BLaER1 treated with 17β-estradiol and CSF1 and Interleukin-3, amounts not matched to agents 10 nM and 100 nM (cell line): ENCODE measurements around the gene LBX2.

Experiments used
- H3K27ac ChIP-seq, 11 experiments: shearing (Covaris generic); formaldehyde crosslinking; 2 replicates each; pipeline ENCODE4 v1.8.1; 2022
- H3K27me3 ChIP-seq, 11 experiments: shearing (Covaris generic); formaldehyde crosslinking; 2 replicates each; pipeline ENCODE4 v1.8.1; 2022
- H3K36me3 ChIP-seq, 11 experiments: shearing (Covaris generic); formaldehyde crosslinking; 2 replicates each; pipeline ENCODE4 v1.8.1; 2022
- H3K4me1 ChIP-seq, 10 experiments: shearing (Covaris generic); formaldehyde crosslinking; 2 replicates each; pipeline ENCODE4 v1.8.1; 2022
- H3K4me2 ChIP-seq, 11 experiments: shearing (Covaris generic); formaldehyde crosslinking; 2 replicates each; pipeline ENCODE4 v1.8.1; 2022
- H3K4me3 ChIP-seq, 10 experiments: shearing (Covaris generic); formaldehyde crosslinking; 2 replicates each; pipeline ENCODE4 v1.8.1; 2022
- H3K9ac ChIP-seq, 11 experiments: shearing (Covaris generic); formaldehyde crosslinking; 2 replicates each; pipeline ENCODE4 v1.8.1; 2022
- H3K9me3 ChIP-seq, 11 experiments: shearing (Covaris generic); formaldehyde crosslinking; replicated peaks in 1 of 11; 2 replicates each; pipeline ENCODE4 v1.8.1; 2022
- H4K20me1 ChIP-seq, 11 experiments: shearing (Covaris generic); formaldehyde crosslinking; 2 replicates each; pipeline ENCODE4 v1.8.1; 2022
- Cebpa-rat ChIP-seq, 11 experiments: shearing (Covaris generic); IDR thresholded peaks; 2 replicates each; pipeline ENCODE4 v1.8.1; 2022

The LBX2 gene

DNA sequence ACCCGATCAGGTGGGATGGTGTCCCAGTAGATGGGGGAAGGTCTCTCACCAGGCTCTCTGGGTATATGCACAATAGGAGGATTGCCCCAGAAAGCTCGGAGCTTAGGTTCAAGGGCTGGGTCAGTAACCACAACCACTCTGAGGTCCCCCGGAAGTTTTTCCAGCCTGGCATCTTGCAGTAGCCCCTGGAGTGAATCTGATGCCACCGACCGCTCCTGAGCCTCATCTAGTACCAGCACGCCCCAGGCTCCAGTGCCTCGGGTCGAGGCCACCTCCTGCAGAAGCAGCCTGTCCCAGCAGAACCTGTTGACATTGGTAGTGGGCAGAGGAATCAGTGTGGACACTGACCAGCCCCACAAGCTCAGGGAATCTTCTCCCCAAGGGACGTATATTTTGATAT lies 24.6 kb upstream of the LBX2 start:
- no peak overlapping the region for H3K4me2 ChIP-seq
- no peak for TF ChIP-seq Cebpa-rat (IDR thresholded peaks at IDR 0.05)
- peaks cover 24 to 38% (median 34%) of the 10 kb centered on the region in 11 experiments for H3K36me3 ChIP-seq
- H3K4me1 ChIP-seq: peaks cover 9 to 39% (median 30%) of the 10 kb centered on the region in 10 experiments
- H3K27ac ChIP-seq: no peak overlapping the region
- no peak overlapping the region for H3K4me3 ChIP-seq
- peaks cover 13 to 30% (median 22%) of the 10 kb centered on the region in 11 experiments; a peak in 21 of 22 replicates for H3K27me3 ChIP-seq
- no peak overlapping the region for H3K9ac ChIP-seq
- H4K20me1 ChIP-seq: peaks cover 0 to 22% (median 10%) of the 10 kb centered on the region in 11 experiments; a peak in 10 of 22 replicates
- H3K9me3 ChIP-seq: 0 out of 22 replicates have a peak, but pooled peaks cover 0 to 6% (median 0%) of the 10 kb centered on the region in 11 experiments

DNA sequence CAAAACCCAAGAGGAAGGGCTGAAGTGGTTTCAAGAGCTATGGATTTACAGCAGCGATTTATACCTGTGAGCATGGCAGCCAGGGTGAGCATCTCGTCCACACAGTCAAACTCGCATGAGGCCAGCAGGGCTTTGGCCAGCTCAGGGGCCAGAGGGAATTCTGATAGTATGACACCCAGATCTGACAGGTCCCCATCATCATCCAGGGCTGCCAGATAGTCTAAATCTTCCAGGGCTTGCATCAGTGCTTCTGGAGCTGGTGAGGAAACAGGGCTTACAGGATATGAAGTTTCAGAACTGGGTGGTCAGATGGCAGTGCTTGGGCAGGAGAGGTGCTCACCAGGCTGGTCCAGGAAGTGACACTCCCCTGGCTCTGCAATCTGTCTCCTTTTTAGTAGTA lies 23.1 kb upstream of the LBX2 start:
- peak overlapping the region in 2 of 11 experiments; percentile 2 to 12; a peak in 1 of 22 replicates for H3K4me2 ChIP-seq
- no peak overlapping the region for H3K27ac ChIP-seq
- H3K9me3 ChIP-seq: 0 out of 22 replicates have a peak, but pooled peaks cover 0 to 6% (median 0%) of the 10 kb centered on the region in 11 experiments
- H3K9ac ChIP-seq: no peak overlapping the region
- H4K20me1 ChIP-seq: peaks cover 0 to 9% (median 0%) of the 10 kb centered on the region in 11 experiments; a peak in 8 of 22 replicates
- no peak for TF ChIP-seq Cebpa-rat (IDR thresholded peaks at IDR 0.05)
- H3K27me3 ChIP-seq: peaks cover 27 to 45% (median 37%) of the 10 kb centered on the region in 11 experiments
- H3K4me1 ChIP-seq: peaks cover 0 to 27% (median 18%) of the 10 kb centered on the region in 10 experiments; a peak in 19 of 20 replicates
- H3K36me3 ChIP-seq: peaks cover 15 to 26% (median 23%) of the 10 kb centered on the region in 11 experiments
- no peak overlapping the region for H3K4me3 ChIP-seq

DNA sequence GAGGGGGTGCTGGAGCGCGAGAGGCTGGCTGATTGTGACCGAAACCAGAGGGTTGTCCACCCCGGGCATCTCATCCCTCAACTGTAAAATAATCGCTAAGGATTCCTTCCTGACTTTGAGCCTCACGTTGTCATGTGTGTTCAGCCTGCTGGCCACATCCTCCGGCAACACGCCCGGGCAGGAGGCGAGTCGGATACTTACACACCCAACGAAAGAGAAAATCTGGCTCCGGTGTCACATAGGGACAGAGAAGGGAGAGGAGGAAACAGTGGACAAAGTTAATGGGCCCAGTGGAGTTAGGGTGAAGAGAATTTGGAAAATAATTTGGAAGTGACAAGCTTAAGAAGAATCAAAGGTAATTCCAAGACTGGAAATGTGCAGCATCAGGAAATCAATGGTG lies 17.2 kb upstream of the LBX2 start:
- peaks cover 4 to 29% (median 17%) of the 10 kb centered on the region in 11 experiments; a peak in 15 of 22 replicates for H3K9me3 ChIP-seq
- no peak overlapping the region for H3K9ac ChIP-seq
- no peaks in the 10 kb centered on the region for H3K36me3 ChIP-seq
- H3K4me2 ChIP-seq: no peak overlapping the region
- no peak overlapping the region for H3K27ac ChIP-seq
- TF ChIP-seq Cebpa-rat (IDR thresholded peaks at IDR 0.05): no peak
- H3K4me3 ChIP-seq: no peak overlapping the region
- H3K4me1 ChIP-seq: peaks cover 5 to 19% (median 8%) of the 10 kb centered on the region in 10 experiments; a peak in 11 of 20 replicates
- H3K27me3 ChIP-seq: peaks cover 86 to 98% (median 93%) of the 10 kb centered on the region in 11 experiments
- H4K20me1 ChIP-seq: peaks cover 0 to 37% (median 23%) of the 10 kb centered on the region in 11 experiments; a peak in 15 of 22 replicates

DNA sequence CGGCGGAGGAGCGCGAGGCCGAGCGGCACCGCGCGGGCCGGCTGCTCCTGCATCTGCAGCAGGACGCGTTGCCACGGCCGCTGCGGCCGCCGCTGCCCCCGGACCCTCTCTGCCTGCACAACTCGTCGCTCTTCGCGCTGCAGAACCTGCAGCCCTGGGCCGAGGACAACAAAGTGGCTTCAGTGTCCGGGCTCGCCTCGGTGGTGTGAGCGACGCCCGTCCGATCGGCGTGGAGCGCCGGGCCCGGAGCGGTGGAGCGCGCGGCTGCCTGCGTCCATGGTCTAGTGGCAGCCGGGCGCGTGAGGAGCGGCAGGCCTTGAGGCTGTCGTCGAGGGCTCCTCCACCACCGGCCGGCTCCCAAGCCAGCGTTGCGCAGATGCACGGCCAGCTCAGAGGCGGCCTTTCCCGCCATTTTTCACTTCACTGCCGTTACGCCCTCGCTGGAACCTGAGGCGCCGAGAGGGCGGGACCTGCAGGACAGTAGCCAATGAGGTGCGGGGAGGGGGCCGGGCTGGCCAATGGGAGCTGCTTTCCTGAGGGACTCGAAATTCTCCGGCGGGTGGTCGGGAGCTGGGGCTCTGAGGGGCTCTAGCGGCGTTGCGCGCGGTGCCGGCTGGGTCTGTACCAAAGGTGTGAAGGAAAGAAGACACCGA lies 16.7 kb upstream of the LBX2 start:
- no peak overlapping the region for H3K9ac ChIP-seq
- H3K36me3 ChIP-seq: no peaks in the 10 kb centered on the region
- 0 out of 20 replicates have a peak overlapping the region, but pooled peaks of 1 of the 10 experiments have one; percentile 1 for H3K4me3 ChIP-seq
- peaks cover 91 to 100% (median 98%) of the 10 kb centered on the region in 11 experiments for H3K27me3 ChIP-seq
- H3K4me1 ChIP-seq: peaks cover 5 to 19% (median 8%) of the 10 kb centered on the region in 10 experiments; a peak in 11 of 20 replicates
- H3K4me2 ChIP-seq: no peak overlapping the region
- peaks cover 0 to 37% (median 23%) of the 10 kb centered on the region in 11 experiments; a peak in 15 of 22 replicates for H4K20me1 ChIP-seq
- no peak for TF ChIP-seq Cebpa-rat (IDR thresholded peaks at IDR 0.05)
- peaks cover 4 to 29% (median 17%) of the 10 kb centered on the region in 11 experiments; a peak in 15 of 22 replicates for H3K9me3 ChIP-seq
- no peak overlapping the region for H3K27ac ChIP-seq

DNA sequence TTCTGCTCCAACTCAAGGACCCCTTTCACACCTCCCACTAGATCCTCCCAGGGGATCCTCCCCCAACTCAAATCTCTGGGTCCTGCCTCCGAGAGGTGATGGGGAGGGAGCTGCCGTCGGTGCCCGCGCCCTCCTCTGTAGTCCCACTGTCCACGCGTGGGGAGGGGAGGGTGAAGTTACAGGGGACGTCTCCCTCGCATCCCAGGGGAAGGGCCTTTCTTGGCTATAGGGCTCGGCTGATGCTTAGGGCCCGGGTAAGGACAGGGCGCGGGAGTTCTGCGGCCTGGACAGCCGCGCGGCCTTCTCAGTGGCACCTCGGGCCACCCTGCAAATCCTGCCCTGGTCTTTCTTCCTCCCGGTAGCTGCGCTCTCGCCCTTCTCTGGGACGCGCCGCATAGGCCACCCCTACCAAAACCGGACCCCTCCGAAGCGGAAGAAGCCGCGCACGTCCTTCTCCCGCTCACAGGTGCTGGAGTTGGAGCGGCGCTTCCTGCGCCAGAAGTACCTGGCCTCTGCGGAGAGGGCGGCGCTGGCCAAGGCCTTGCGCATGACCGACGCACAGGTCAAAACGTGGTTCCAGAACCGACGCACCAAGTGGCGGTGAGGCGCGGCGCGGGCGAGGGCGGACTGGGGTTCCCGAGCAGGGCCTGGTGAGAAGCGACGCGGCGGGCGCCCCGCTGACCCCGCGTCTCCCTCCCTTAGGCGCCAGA lies 16.0 kb upstream of the LBX2 start:
- Histone ChIP-seq H3K36me3 (no peaks in the 10 kb centered on the region), H3K4me2 (peak overlapping the region in 1 of 11 experiments; percentile 73; a peak in 2 of 22 replicates), H3K4me1 (peaks cover 5 to 19% (median 8%) of the 10 kb centered on the region in 10 experiments; a peak in 11 of 20 replicates), H3K27ac (no peak overlapping the region), H3K27me3 (peaks cover 98 to 100% (median 100%) of the 10 kb centered on the region in 11 experiments), H3K9me3 (peaks cover 4 to 29% (median 17%) of the 10 kb centered on the region in 11 experiments; a peak in 15 of 22 replicates), H4K20me1 (peaks cover 0 to 37% (median 23%) of the 10 kb centered on the region in 11 experiments; a peak in 15 of 22 replicates), H3K4me3 (peak overlapping the region in 4 of 10 experiments; percentile 1 to 26 (median 20); a peak in 3 of 20 replicates), H3K9ac (no peak overlapping the region)
- TF ChIP-seq Cebpa-rat (IDR thresholded peaks at IDR 0.05): no peak

DNA sequence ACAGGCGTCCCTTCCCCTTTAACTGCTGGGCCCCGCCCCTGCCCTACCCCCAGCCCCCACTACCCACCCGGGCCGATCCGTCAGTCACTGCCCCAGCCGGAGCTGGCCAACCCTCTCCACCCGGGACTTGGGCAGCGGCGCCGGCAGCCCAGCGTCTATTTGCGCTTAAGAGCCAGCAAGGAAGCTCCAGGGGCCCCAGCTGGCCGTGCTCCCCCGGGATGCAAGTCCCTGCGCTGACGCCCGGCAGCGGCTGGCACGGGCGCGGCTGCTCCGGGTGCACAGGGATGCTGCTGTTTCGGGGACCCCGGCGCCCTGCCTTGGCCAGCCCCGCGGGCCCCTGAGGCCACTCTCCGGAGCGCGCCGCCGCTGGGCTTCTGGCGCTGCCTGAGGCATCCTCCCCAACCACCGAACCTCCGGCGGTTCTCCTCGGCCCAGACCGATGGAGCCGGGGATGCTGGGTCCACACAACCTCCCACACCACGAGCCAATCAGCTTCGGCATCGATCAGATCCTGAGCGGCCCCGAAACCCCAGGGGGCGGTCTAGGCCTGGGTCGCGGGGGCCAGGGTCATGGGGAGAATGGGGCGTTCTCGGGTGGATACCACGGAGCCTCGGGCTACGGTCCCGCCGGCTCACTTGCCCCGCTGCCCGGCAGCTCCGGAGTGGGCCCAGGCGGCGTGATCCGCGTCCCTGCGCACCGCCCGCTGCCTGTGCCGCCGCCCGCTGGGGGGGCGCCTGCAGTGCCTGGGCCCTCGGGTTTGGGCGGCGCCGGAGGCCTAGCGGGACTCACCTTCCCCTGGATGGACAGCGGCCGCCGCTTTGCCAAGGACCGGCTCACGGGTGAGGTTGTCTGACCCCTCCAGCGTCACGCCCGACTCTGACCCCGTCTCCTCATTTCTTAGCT lies 15.2 kb upstream of the LBX2 start, which contains the start of gene TLX2:
Gene TLX2 (plus strand): TSS at position 83 of the 903 bp plus-strand sequence. CDS start 357 bp downstream, at position 440.
- Histone ChIP-seq H3K36me3 (no peaks in the 10 kb centered on the region), H3K9me3 (peaks cover 4 to 29% (median 17%) of the 10 kb centered on the region in 11 experiments; a peak in 15 of 22 replicates), H3K27ac (no peak within 1 kb of the TSS), H4K20me1 (peaks cover 0 to 37% (median 23%) of the 10 kb centered on the region in 11 experiments; a peak in 15 of 22 replicates), H3K4me1 (peaks cover 5 to 19% (median 8%) of the 10 kb centered on the region in 10 experiments; a peak in 11 of 20 replicates), H3K4me3 (peak within 1 kb of the TSS in 9 of 10 experiments; percentile 17 to 36 (median 20); a peak in 9 of 20 replicates), H3K27me3 (peaks cover 100% of the 10 kb centered on the region in 11 experiments), H3K4me2 (peak within 1 kb of the TSS; percentile 12 to 73 (median 49); a peak in 21 of 22 replicates), H3K9ac (no peak within 1 kb of the TSS)
- TF ChIP-seq Cebpa-rat (IDR thresholded peaks at IDR 0.05): no peak

DNA sequence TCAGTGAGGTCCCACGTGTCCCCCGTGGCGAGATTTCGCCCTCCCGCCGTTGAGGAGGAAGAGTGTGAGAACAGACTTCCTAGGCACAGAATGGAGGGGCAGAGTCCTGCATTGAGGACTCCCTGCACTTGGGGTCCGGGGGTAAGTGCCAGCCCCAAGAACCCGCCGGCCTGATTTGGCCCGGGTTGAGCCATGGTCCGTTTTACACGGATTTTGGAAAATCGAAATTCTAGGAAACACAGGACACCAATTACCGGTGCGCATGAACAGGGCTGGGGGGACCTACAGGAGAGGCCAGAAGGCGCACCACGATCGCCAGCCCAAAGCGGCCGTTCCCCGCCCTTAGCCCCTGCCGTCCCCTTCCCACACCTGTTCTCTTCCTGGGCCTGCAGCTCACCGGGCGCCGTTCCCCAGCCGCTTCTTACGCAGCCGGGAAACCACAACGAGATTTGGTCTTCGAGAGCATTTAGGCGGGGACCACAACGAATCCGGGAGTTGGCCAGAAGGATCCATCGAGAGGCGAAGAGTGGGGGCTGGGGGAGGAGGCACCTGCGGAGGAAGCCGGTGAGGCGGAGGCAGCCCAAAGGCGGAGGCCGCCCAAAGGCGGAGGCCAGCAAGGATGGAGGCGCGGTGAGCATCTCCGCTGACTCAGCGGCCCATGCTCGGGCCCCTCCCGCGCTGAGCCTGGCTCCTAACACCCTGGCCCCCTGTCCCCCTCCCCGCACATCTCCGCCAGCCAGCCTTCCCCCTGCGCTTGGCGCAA lies 14.4 kb upstream of the LBX2 start:
- H3K4me1 ChIP-seq: peaks cover 5 to 19% (median 8%) of the 10 kb centered on the region in 10 experiments; a peak in 11 of 20 replicates
- 0 out of 20 replicates have a peak overlapping the region, but pooled peaks of 1 of the 10 experiments have one; percentile 19 for H3K4me3 ChIP-seq
- H3K4me2 ChIP-seq: peak overlapping the region; percentile 3 to 73 (median 45); a peak in 11 of 22 replicates
- H3K27me3 ChIP-seq: peaks cover 93 to 100% (median 100%) of the 10 kb centered on the region in 11 experiments
- no peak for TF ChIP-seq Cebpa-rat (IDR thresholded peaks at IDR 0.05)
- no peak overlapping the region for H3K9ac ChIP-seq
- H3K9me3 ChIP-seq: peaks cover 4 to 29% (median 17%) of the 10 kb centered on the region in 11 experiments; a peak in 15 of 22 replicates
- no peak overlapping the region for H3K27ac ChIP-seq
- H4K20me1 ChIP-seq: peaks cover 0 to 37% (median 23%) of the 10 kb centered on the region in 11 experiments; a peak in 15 of 22 replicates
- H3K36me3 ChIP-seq: no peaks in the 10 kb centered on the region
